Middle frontal gyrus (tissue), 1 donor: ENCODE data around the gene YBEY.

Experiments used
- DNase-seq: peaks from one replicate; pipeline ENCODE4 v3.0.0-alpha.2; 2015; ENCODE audit warnings: low spot score; ENCODE audit errors: extremely low spot score

The YBEY gene

DNA sequence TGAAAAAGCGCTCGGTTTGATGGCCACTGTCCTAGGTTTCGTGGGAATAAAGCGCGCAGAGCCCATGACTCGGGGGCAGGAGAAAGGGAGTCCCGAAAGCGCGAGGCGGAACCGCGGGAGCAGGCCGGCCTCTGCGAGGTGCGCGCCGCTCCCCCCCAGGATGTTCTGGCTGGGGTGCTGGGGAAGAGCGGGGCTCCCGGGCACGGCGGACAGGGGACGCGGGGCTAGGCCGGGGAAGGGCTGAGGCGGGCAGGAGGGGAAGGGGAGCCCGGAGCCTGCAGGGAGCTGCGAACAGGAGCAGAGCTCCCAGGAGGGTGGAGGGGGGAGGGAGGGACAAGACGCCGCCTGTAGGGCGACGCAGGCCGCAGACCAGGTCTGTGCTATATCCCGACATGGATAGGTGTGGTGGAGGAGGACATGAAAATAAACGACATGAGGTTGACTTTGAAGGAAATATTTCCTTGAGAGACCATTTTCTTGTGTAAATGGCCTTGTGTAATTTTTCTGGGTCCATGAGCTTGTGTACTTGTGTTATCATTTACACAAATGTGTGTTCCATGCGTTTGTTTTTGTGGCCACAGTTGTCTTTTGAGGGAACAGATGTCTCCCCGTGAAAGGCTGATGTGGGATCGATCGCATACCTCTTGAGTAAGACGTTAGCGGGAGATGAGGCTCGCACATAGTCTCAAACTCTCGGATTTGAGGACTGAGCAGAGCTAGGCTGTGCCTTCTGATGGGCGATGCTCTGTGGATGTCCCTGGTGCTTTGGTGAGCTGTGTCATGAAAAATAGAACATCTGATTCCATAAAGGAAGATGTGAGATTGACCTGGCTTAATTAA, 39.2 kb downstream of the YBEY start:
- no peak for DNase-seq

DNA sequence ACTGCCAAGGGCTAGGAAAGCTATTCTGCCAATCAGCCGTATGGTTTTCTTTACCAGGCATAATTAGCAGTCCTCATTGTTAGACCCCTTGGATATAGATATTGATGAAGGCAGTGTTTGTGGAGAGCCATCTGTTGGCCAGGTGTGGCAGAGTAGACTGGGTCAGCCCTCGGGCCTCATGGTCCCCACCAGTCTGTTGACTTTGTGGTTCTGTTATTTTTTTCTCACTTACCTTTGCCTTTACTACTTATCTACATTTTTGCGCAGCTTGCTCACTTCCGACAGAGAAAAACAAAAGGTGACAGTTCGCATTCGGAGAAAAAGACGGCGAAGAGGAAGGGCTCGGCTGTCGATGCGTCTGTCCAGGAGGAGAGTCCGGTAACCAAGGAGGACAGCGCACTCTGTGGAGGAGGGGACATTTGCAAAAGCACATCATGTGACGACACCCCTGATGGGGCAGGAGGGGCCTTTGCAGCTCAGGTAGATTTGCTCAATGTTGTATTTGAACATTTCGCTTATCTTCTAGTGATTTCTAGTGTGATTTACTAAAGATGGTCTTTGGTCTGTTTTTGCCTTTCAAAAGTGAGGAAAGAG, 40.1 kb downstream of the YBEY start:
- no peak for DNase-seq

DNA sequence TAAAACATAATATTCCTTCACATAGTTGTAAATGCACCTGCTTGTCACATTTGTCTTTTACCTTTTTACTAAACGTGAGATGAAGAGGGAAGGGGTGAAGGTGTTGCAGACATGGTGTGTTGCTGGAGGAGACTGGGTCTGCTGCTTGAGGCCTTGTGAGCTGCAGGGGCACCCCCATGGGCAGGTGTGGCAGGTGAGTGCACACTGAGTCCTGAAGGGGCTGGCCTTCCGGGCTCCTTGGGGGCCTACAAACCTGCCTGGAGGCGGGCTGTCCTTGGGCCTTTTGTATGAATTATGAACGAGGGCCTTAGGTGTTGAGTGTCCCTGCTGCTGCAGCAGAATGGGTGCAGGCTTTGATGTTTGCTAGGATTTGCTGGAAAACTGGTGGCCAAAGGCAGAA, 41.6 kb downstream of the YBEY start:
- DNase-seq: no peak

DNA sequence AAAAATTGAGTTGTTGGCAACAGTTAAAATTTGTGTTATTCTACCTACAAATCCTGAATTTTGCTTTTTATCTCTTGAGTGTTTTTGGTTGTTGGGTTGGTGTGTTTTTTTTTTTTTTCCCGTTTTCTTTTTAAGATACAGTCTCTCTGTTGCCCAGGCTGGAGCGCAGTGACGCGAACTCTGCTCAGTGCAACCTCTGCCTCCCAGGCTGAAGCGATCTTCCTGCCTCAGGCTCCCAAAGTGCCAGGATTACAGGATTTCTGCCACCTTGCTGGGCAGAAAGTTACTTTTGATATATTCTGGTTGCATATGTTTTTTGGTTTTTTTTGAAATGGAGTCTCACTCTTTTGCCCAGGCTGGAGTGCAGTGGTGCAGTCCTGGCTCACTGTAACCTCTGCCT, 42.0 kb downstream of the YBEY start:
- no peak for DNase-seq

DNA sequence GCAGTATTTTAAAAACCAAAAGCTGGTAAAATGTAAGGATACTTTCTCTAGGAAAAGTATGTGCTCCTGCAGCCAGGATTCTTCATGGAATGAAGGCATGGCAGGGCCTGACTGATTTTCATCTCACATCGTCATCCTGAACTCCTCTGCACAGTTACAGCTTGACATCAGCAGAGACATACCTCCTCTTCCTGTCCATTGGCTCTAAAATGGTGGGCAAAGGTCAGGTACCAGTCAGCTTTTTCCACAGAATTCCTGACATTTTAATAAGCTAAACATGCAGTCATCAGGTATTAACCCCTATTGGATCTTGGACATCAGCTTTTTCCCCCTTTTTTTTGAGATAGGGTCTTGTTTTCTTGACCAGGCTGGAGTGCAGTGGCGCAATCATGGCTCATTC, 43.7 kb downstream of the YBEY start:
- DNase-seq: no peak

DNA sequence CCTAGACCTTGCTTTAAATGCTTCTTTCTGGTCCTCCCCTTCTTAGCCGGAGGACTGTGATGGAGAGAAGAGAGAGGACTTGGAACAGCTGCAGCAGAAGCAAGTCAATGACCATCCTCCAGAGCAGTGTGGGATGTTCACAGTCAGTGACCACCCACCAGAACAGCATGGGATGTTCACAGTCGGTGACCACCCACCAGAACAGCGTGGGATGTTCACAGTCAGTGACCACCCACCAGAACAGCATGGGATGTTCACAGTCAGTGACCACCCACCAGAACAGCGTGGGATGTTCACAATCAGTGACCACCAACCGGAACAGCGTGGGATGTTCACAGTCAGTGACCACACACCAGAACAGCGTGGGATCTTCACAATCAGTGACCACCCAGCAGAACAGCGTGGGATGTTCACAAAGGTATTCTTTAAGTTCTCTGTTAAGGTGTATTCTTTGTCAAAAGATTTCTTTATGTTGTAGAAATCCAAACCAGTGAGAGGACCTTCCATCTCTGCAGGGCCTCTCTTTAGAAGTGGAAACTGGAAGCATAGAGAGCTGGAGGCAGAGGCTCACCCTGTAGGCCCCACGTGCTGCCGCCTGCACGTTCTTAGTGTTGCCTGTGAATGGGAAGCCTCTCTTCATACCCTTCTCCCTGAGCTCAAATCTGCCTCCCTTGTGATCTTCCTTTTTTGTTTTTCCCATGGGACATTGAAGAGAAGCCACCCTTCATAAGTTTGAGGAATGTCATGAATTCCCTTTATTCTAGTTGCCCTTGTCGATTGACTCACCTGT, 48.4 kb downstream of the YBEY start:
- DNase-seq: no peak

DNA sequence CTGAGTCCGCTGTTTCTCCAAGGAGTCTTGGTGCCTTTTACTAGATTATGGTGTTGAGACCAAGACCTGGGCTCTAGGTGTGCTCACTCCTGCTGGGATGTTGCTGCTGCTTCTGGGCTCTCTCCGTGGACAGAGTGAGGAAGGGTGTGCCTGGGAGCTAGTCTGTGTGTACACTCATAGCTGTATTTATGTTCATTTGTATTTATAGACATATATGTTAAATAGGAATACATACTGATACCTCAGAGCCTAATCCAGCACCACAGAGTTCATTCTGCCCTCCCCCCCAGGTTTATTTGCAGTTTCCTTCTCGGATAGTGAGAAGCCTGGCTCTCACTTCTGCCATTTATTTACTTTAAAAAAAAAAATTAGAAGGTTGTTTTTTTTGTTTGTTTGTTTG, 50.5 kb downstream of the YBEY start:
- DNase-seq: no peak

DNA sequence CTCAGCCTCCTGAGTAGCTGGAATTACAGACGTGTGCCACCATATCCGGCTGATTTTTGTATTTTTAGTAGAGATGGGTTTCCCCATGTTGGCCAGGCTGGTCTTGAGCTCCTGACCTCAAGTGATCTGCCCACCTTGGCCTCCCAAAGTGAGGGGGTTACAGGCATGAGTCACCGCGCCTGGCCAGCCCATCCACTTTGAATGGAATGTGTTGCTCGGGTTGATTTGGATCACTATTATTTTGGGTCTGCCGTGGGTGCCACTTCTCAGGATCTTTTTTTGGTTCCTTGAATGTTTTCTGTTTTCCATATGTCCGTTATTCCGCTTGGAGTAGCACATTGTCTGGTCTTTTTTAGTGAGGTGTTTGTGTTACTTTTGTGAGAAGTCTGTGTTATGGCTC, 54.9 kb downstream of the YBEY start:
- DNase-seq: no peak

DNA sequence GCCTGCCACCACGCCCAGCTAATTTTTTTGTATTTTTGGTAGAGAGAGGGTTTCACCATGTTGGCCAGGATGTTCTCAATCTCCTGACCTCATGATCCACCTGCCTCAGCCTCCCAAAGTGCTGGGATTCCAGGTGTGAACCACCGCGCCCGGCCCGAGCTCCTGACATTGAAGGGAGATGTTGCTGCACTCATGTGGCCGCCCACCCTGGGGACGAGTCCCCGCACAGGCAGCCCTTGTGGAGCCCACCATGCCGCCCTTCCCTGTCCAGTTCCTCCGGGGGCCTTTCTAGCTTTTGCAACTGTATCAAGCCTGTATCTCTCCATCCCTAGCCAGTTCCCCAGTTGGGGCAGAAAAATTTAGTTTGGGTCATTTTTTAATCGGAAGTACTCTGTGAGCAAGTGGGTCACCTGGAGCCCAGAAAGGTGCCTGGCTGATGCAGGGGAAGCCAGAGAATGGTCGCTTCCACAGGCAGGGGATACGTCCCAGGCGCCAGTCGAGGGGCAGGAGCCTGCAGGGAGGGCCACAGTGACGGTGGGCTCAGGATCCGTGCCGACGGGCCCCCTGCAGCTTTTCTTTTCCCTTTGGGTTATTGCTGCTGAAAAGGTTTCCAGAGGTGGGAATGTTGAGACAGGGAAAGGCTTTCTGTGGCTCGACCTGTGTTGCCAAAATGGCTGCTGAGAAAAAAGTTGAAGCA, 58.2 kb downstream of the YBEY start:
- no peak for DNase-seq

DNA sequence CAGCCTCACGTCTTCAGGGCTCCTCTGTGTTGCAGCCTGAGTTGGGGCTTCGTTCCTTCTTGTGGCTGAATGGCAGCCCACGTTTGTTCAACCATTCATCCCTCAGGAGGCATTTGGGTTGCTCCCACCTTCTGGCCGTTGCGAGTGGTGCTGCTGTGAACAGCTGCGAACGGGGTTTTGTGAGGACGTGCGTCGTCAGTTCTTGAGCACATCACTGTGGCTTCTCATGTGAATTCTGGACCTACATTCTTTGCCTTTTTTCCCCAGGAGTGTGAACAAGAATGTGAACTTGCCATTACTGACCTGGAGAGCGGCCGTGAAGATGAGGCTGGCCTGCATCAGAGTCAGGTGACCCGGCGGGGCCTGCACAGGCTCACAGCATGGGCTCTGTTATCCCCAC, 59.7 kb downstream of the YBEY start:
- DNase-seq: no peak

DNA sequence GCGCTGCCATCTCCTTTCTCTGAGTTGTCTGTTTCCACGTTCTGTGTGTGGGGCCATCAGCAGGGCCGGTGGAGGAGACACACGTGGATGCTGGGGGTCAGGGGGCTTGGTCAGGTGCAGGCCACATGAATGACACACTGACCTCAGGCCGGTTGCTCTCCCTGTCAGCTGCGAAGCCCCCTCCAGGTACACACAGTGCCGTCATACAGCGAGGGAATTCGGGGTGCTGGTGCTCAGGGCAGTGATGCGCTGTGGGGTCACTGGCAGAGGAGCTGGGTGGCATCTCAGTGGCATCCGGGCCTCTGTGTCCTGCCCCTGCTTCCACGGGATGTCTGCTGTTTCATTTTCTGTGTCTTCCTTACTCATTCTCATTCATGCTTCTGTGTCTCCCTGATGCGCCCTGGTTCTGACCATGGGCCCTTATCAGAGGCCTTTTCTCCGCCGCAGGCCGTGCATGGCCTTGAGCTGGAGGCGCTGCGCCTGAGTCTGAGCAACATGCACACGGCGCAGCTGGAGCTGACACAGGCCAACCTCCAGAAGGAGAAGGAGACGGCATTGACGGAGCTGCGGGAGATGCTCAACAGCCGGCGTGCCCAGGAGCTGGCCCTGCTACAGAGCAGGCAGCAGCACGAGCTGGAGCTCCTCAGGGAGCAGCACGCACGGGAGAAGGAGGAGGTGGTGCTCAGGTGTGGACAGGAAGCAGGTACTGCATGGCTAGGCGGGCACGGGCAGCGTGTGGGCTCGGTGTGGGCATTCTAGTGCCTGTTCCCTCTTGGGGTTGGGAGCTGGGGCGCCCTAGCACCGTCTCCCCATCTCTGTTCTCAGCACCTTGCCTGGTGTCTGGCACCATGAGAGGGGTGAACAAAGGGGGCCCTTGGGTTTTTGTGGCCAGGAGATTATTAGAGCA, 60.4 kb downstream of the YBEY start:
- DNase-seq: no peak

DNA sequence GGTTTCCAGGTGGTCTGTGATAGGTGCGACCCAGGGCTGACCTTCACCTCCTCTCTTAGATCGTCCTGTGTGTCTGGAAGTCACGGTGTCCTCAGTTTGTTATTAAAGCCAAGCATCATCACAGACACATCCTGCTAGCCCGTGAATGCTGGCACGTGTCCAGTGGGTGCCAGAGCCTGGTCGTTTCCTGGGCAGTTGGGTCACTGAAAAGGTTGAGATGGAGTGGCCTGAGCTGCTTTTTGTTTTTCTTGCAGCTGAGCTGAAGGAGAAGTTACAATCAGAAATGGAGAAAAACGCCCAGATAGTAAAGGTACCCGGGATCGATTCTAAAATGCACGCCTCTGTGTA, 61.0 kb downstream of the YBEY start:
- no peak for DNase-seq
